ENCODE data around the gene ERI2.
"Not testable (repeated sequence)": the region's sequence is repeated elsewhere in the genome, so short reads cannot be mapped to it uniquely, and the experiment has no call there.

The ERI2 gene

DNA sequence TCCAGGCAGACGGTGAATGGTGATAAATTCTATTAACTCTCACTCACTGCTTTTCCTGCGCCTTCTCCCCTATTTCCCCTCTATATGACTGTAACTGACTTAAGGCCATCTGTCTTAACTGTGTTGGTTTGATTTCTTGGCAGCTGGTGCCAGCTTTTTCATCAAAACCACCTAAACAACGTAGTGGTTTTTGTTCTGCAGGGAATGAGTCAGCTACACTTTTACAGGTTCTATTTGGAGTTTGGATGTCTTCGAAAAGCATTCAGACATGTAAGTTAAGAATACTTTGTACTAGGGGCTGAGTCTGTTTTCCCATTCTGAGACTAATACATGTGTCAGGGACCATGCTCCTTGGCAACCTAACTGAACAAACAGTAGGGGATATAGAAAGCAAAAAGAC lies 8.5 kb upstream of the ERI2 start:
- TF ChIP-seq, protein P1, sequence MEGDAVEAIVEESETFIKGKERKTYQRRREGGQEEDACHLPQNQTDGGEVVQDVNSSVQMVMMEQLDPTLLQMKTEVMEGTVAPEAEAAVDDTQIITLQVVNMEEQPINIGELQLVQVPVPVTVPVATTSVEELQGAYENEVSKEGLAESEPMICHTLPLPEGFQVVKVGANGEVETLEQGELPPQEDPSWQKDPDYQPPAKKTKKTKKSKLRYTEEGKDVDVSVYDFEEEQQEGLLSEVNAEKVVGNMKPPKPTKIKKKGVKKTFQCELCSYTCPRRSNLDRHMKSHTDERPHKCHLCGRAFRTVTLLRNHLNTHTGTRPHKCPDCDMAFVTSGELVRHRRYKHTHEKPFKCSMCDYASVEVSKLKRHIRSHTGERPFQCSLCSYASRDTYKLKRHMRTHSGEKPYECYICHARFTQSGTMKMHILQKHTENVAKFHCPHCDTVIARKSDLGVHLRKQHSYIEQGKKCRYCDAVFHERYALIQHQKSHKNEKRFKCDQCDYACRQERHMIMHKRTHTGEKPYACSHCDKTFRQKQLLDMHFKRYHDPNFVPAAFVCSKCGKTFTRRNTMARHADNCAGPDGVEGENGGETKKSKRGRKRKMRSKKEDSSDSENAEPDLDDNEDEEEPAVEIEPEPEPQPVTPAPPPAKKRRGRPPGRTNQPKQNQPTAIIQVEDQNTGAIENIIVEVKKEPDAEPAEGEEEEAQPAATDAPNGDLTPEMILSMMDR (IDR thresholded peaks at IDR 0.05; ENCODE audit: insufficient read depth, low read length, poor library complexity, severe bottlenecking) = no peak
- DNase-seq (ENCODE audit: extremely low read depth, insufficient read length) = peak; percentile 17
- Histone ChIP-seq H3K27me3 (replicated peaks; ENCODE audit: control insufficient read depth, insufficient read depth, low read length) (no peaks in the 10 kb centered on the region), H3K36me3 (ENCODE audit: control insufficient read depth, insufficient read depth, low read length) (no peaks in the 10 kb centered on the region; the same call in 1 of the 2 replicates), H3K4me3 (replicated peaks; ENCODE audit: low read depth, low read length) (no peak overlapping the region)

DNA sequence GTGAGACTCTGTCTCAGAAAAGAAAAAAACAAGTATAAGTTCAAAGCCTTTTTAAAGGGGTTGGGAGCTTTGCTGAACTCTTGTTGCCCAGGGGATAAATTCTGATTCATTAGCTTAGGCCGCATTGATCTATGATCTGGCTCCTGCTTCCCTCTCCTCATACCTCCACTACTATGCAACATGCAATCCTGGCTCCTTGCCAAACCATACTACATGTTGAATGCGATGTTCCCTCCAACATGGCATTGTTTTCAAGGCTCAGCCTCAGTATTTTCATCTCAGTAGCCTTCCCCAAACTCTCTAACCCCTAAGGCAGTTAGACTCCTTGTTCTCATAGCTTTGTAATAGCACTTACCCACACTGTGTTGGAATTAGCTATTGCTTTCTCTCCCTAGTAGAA lies 6.2 kb upstream of the ERI2 start:
- TF ChIP-seq, protein P1 (IDR thresholded peaks at IDR 0.05; ENCODE audit: insufficient read depth, low read length, poor library complexity, severe bottlenecking) = no peak
- Histone ChIP-seq H3K27me3 (replicated peaks; ENCODE audit: control insufficient read depth, insufficient read depth, low read length) (no peaks in the 10 kb centered on the region), H3K4me3 (replicated peaks; ENCODE audit: low read depth, low read length) (no peak overlapping the region), H3K36me3 (ENCODE audit: control insufficient read depth, insufficient read depth, low read length) (no peaks in the 10 kb centered on the region; the same call in 1 of the 2 replicates)
- DNase-seq (ENCODE audit: extremely low read depth, insufficient read length) = no peak

DNA sequence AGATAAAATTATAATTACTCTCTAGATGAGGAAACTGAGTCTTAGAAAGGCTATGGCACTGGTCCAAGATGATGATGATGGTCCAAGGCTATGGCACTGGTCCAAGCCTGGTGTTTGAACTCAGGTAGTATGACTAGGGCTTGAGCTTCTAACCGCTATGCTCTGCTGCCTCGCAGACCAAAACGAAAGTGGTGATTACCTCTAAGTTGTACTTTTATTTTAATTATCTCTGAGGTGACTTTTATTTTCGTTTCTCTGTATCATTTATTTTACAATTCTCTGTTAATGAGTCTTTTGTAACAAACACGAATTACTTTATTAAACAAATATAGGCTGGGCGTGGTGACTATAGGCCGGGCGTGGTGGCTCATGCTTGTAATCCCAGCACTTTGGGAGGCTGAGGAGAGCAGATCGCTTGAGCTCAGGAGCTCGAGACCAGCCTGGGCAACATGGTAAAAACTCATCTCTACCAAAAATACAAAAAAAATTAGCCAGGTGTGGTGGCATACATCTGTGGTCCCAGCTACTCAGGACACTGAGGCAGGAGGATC lies 5.7 kb upstream of the ERI2 start:
- H3K4me3 ChIP-seq (replicated peaks; ENCODE audit: low read depth, low read length) = no peak overlapping the region
- no peaks in the 10 kb centered on the region; the same call in 1 of the 2 replicates for H3K36me3 ChIP-seq (ENCODE audit: control insufficient read depth, insufficient read depth, low read length)
- TF ChIP-seq, protein P1 (IDR thresholded peaks at IDR 0.05; ENCODE audit: insufficient read depth, low read length, poor library complexity, severe bottlenecking) = no peak

DNA sequence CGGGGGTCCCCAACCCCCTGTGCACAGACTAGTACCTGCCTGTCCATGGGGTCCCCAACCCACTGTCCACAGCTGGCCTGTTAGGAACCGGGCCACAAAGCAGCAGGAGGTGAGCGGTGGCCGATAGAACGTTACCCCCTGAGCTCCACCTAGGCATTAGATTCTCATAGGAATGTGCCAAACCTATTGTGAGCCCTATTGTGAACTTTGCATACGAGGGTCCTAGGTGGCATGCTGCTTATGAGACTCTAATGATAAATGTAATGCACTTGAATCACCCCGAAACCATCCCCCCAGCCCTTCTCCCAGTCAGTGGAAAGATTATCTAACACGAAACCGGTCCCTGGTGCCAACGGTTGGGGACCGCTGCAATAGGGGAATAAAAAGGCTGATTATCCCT lies 1.6 kb upstream of the ERI2 start:
- Histone ChIP-seq H3K27me3 (replicated peaks; ENCODE audit: control insufficient read depth, insufficient read depth, low read length) (no peaks in the 10 kb centered on the region), H3K4me3 (replicated peaks; ENCODE audit: low read depth, low read length) (peak overlapping the region; percentile 87), H3K36me3 (ENCODE audit: control insufficient read depth, insufficient read depth, low read length) (no peaks in the 10 kb centered on the region)
- DNase-seq (ENCODE audit: extremely low read depth, insufficient read length) = no peak
- TF ChIP-seq, protein P1 (IDR thresholded peaks at IDR 0.05; ENCODE audit: insufficient read depth, low read length, poor library complexity, severe bottlenecking) = no peak

More for the DNA sequence above, 5.7 kb upstream of the ERI2 start:
- no peaks in the 10 kb centered on the region for H3K27me3 ChIP-seq (replicated peaks; ENCODE audit: control insufficient read depth, insufficient read depth, low read length)
- DNase-seq (ENCODE audit: extremely low read depth, insufficient read length) = no peak

DNA sequence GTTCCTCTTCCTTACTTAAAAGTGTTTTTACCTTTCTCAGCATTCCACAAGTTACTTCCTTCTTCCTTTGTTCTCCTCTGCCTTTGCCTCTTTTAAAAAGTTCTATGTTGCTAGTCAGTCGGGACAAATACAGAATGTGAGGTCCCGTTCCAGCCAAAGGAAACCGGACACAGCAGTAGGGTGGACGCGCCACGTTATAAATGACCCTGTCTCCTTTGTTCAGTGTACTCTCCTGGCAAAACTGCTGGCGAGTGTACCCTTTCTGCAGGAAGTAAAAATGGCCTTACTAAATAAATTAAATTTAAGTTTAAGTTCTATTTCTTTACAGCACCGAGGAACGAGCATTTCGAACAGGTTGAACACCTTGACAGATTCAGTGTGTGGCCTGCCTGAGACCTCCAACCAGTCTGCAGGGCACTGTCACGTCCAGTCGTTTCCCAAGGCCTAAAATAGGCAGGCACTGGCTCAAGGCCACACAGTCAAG lies 546 bp downstream of the ERI2 start:
- DNase-seq (ENCODE audit: extremely low read depth, insufficient read length); H3K36me3 ChIP-seq (ENCODE audit: control insufficient read depth, insufficient read depth, low read length); H3K27me3 ChIP-seq (replicated peaks; ENCODE audit: control insufficient read depth, insufficient read depth, low read length): not testable (repeated sequence)
- H3K4me3 ChIP-seq (replicated peaks; ENCODE audit: low read depth, low read length) = peak overlapping the region; percentile 87

DNA sequence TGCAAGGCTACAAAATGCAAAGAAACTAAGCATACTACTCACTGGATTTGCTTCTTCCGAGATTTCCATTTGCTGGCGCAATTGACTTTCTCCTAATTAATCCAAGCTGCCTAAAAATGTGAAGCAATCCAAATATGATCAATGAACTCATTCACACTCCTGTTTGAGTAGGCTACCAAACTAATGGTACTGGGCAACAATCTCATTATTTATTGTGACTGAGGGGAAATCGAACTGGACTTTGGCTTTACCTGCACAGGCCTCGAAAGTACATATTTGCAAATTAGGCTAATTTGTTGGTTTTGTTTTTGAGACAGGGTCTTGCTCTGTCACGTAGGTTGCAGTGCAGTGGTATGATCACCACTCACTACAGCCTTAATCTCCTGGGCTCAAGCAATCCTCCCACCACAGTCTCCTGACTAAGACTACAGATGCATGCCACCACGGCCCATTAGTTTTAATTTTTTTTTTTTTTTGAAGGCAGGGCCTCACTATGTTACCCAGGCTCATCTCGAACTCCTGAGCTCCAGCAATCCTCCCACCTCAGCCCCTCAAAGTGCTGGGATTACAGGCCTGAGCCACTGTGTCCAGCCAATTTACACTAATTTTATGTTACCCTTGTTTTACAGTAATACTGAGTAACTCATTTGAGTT lies 2.6 kb downstream of the ERI2 start:
- H3K27me3 ChIP-seq (replicated peaks; ENCODE audit: control insufficient read depth, insufficient read depth, low read length) = no peaks in the 10 kb centered on the region
- no peak for DNase-seq (ENCODE audit: extremely low read depth, insufficient read length)
- H3K36me3 ChIP-seq (ENCODE audit: control insufficient read depth, insufficient read depth, low read length) = no peaks in the 10 kb centered on the region; the same call in none of the 2 replicates
- TF ChIP-seq, protein P1 (IDR thresholded peaks at IDR 0.05; ENCODE audit: insufficient read depth, low read length, poor library complexity, severe bottlenecking) = no peak
- H3K4me3 ChIP-seq (replicated peaks; ENCODE audit: low read depth, low read length) = no peak overlapping the region

Data from GM06990 (cell line).